GM19099 (cell line): ENCODE data around the gene AGAP1.

Source experiments
- POLR2A ChIP-seq: IDR thresholded peaks from 3 replicates; pipeline ENCODE4 v1.6.1; 2011; ENCODE audit warnings: low read depth; ENCODE audit not compliant: insufficient read length; ENCODE audit errors: extremely low read depth

Gene AGAP1

GRCh38 chr2:235774153-235774870 lies 280.5 kb downstream of the AGAP1 start:
- no peak for TF ChIP-seq POLR2A

GRCh38 chr2:235776531-235776930 lies 282.7 kb downstream of the AGAP1 start:
- no peak for TF ChIP-seq POLR2A

- no peak for TF ChIP-seq POLR2A
Observed at GRCh38 chr2:235779444-235779896, 285.6 kb downstream of the AGAP1 start.

DNA sequence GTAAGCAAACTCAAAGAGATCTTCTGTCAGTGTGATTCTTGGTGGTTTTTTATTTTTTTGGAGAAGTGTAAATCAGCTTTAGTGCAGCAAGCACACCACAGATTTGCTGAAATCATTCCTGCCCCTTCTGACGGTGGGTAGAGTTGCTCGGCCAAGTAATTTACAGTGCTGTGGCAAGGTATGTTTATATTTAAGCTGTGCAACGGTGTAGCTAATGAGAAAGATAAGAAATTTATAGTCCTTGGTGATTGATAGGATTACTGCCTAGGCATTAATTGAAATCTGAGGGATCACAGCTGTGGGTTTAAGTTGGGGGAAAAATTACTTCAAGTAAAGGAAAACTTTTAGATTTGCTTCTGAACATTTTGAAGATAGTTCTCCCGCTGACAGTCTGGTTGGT lies 286.6 kb downstream of the AGAP1 start:
- no peak for TF ChIP-seq POLR2A

DNA sequence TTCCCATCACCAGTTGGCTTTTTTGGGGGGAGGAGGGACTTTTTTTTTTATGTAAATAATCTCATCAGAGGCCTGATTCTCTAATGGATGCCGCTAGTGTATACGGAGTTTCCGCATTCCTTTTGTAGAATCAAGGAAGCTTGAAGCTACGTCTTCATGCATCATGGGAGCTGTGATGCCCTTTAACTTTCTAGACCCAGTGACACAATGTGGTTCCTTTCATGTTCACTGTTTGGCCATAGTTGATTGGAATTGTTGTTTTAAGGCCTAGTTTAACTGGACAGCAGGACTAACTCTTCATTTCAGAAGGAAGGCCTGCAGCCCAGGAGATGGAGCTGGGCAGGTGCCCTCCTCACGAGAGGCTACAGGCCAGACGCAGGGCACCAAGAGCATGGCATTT lies 287.9 kb downstream of the AGAP1 start:
- no peak for TF ChIP-seq POLR2A

DNA sequence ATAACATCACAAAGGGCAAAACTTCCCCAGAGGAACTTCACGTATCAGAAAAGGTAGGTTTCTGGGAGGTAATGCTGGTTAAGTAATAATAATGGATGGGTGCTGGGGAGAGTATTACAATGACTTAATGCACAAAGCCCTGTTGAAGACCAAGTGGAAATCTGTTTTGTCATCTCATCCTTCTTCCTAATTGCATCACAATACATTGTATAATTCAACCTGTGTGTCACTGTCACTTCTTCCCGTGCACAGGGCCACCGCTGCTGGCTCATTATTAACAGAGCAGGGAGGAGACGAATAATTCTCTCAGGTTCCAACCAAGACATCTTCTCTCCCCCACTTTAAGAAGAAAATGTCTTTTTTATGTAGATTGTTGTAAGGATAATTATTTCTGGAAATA lies 290.9 kb downstream of the AGAP1 start:
- TF ChIP-seq POLR2A, result no peak

GRCh38 chr2:235789552-235789951 lies 295.7 kb downstream of the AGAP1 start:
- TF ChIP-seq POLR2A, result no peak

- TF ChIP-seq POLR2A, result no peak
Observed at GRCh38 chr2:235793163-235793752, 299.4 kb downstream of the AGAP1 start.

GRCh38 chr2:235799281-235799680 lies 305.4 kb downstream of the AGAP1 start:
- no peak for TF ChIP-seq POLR2A

- no peak for TF ChIP-seq POLR2A
Observed at GRCh38 chr2:235802542-235802941, 308.7 kb downstream of the AGAP1 start.

- no peak for TF ChIP-seq POLR2A
Observed at GRCh38 chr2:235803028-235803427, 309.2 kb downstream of the AGAP1 start.

- no peak for TF ChIP-seq POLR2A
Observed at GRCh38 chr2:235804676-235805075, 310.8 kb downstream of the AGAP1 start.

DNA sequence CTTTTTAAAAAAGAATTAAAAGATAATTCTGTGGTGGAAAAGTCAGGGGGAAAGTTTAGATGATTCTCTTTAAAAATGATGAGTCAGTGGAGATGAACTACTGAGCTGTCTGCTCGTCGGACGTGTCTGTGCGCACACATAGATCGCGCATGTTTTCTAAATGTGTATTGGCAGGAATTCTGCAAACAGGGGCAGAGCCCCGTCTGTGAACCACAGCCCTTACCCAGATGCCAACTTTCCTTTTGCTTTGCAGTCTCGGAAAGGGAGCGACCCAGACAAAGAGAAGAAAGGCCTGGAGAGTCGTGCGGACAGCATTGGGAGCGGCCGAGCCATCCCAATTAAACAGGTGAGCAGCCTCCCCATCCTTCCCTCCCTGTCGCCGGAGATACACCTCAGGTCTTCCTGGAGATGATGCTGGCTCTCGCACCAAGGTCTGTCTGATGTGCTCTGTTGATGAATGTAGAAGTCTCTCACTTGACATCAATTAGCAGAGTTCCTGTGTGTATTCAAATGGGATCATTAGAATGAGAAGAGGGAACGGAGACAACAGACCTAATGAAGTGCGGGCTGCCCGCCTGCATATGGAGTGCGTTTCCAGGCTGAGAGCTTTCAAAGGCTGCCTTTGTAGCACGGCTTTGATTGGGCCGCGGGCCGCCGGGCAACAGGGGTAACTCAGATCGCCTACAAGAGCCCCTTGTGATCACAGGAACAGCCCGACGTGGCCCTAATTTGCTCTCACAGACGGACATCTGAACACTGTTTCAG lies 313.3 kb downstream of the AGAP1 start:
- no peak for TF ChIP-seq POLR2A

GRCh38 chr2:235808366-235808765 lies 314.5 kb downstream of the AGAP1 start:
- TF ChIP-seq POLR2A, result no peak

DNA sequence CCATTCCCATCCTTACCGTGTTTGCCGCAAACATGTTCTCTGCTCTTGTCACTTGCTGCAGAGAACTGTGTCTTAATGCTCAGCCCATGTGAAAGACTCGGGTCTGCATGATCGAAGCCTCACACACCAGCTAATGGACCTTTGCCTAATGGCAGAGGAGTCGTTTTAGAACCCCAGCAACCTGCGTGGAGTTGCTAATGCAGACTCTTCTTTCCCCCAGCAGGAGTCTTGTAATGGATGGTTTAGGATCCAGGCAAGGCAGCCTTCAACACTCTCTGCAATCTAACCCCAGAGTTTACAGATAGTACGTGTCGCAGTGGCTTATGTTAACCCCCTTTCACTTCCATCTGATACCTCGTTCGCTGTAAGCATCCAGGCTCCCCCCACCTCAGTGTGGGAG lies 316.4 kb downstream of the AGAP1 start:
- TF ChIP-seq POLR2A, result no peak

- TF ChIP-seq POLR2A, result no peak
Observed at GRCh38 chr2:235810846-235811245, 317.0 kb downstream of the AGAP1 start.
